Bronchial epithelial cell (primary cell): ENCODE measurements around the gene SLC5A5. TPM values are rescaled to one million over a fixed set of nuclear protein-coding genes. Genes with fewer than 3 reads are reported as not detected.

Experiments
- DNase-seq: peaks from one replicate; pipeline ENCODE4 v3.0.0-alpha.2; 2010; ENCODE audit warnings: low read depth
- FAIRE-seq: peaks from 2 replicates; lab custom pipeline; 2011; peaks lifted over from hg19 to GRCh38; lab: Jason Lieb, UNC
- H3K27me3 ChIP-seq: 2 replicates; pipeline ENCODE4 v1.5.1; 2011; ENCODE audit warnings: low read length; ENCODE audit not compliant: control insufficient read depth, insufficient read depth
- H3K36me3 ChIP-seq: 2 replicates; pipeline ENCODE4 v1.5.1; 2011; ENCODE audit warnings: low read length; ENCODE audit not compliant: control insufficient read depth, insufficient read depth
- H3K4me3 ChIP-seq: 2 replicates; pipeline ENCODE4 v1.5.1; 2011; ENCODE audit warnings: mild to moderate bottlenecking, low read depth, low read length, control low read depth
- total RNA-seq: library from RNA; depleted of rRNA; stranded (reverse); fragments of >200 nt; gene quantifications from 2 replicates; pipeline ENCODE4 v1.2.1, GENCODE V29; 2014
- TF ChIP-seq, protein P1 (sequence below): IDR thresholded peaks from 2 replicates; pipeline ENCODE4 v1.5.1; 2011; ENCODE audit warnings: mild to moderate bottlenecking, moderate library complexity, low read length, control low read depth, inconsistent platforms; ENCODE audit not compliant: insufficient read depth, severe bottlenecking

The SLC5A5 gene
- total RNA-seq, 1 donor from 2014 or later = under 0.01 TPM

DNA sequence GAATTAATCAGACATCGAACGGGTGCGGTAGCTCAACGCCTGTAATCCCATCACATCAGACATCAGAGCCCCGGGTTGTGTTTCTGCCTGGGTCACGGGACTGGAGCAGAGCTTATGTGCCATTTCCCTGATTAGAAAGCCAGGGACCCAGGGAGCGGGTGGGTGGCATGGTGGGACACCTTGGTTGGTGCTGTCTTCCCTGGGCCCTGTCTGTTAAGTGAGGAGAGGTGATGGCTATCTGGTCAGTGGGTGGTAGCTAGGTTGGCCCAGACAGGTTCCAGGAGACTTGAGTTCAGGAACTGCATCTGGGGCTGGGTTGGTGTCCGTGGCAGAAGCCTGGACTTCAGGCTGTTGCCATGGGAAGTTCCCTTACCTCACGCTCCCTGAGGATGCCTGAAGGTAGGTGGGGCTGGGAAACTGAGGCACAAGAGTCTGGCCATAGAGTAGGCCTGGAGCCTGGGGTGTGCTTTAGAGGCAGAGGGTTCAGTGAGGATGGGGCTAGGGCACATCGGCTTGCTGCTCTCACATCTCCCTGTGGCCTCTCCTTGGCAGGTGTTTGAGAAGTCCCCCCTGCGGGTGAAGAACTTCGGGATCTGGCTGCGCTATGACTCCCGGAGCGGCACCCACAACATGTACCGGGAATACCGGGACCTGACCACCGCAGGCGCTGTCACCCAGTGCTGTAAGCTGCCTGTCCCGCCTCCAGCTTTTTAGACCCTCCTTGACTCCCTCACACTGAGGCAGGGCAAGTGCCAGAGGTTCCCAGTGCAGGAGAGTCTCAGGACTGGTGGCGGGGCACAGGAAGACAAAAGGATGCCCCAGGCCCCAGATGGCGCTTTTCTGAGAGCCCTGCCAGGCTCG, 10.0 kb upstream of the SLC5A5 start:
- TF ChIP-seq, protein P1, sequence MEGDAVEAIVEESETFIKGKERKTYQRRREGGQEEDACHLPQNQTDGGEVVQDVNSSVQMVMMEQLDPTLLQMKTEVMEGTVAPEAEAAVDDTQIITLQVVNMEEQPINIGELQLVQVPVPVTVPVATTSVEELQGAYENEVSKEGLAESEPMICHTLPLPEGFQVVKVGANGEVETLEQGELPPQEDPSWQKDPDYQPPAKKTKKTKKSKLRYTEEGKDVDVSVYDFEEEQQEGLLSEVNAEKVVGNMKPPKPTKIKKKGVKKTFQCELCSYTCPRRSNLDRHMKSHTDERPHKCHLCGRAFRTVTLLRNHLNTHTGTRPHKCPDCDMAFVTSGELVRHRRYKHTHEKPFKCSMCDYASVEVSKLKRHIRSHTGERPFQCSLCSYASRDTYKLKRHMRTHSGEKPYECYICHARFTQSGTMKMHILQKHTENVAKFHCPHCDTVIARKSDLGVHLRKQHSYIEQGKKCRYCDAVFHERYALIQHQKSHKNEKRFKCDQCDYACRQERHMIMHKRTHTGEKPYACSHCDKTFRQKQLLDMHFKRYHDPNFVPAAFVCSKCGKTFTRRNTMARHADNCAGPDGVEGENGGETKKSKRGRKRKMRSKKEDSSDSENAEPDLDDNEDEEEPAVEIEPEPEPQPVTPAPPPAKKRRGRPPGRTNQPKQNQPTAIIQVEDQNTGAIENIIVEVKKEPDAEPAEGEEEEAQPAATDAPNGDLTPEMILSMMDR = no peak
- FAIRE-seq (no peak), DNase-seq (no peak)
- peaks cover 26% of the 10 kb centered on the region for H3K36me3 ChIP-seq
- no peak overlapping the region for H3K4me3 ChIP-seq
- no peaks in the 10 kb centered on the region for H3K27me3 ChIP-seq

DNA sequence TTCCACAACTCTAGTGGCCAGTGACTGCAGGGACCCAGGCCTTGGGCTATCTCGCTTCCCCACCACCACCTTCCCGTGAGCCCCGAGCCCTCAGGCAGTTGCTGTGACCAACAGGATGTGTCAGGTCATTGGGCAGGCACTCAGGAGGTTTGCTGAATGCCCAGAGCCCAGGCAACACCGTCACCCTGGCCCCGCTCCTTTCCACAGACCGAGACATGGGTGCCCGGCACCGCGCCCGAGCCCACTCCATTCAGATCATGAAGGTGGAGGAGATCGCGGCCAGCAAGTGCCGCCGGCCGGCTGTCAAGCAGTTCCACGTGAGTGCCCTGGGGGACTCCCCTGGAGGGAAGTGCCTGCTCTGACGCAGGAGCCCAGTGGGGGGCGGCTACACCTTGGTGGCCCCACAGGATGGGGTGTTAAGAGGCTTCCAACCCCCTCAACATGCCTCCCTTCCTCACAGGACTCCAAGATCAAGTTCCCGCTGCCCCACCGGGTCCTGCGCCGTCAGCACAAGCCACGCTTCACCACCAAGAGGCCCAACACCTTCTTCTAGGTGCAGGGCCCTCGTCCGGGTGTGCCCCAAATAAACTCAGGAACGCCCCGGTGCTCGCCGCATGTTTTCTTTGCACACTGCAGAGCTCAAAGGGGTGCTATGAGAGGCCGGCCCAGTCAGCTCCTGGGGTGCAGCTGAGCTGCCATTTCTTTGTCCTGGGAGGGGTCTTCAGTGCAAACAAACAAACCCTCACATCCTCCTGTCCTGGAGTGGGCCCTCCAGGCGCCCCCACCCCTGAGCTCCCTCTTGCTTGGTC, 8.8 kb upstream of the SLC5A5 start:
- DNase-seq = no peak
- peaks cover 26% of the 10 kb centered on the region for H3K36me3 ChIP-seq

DNA sequence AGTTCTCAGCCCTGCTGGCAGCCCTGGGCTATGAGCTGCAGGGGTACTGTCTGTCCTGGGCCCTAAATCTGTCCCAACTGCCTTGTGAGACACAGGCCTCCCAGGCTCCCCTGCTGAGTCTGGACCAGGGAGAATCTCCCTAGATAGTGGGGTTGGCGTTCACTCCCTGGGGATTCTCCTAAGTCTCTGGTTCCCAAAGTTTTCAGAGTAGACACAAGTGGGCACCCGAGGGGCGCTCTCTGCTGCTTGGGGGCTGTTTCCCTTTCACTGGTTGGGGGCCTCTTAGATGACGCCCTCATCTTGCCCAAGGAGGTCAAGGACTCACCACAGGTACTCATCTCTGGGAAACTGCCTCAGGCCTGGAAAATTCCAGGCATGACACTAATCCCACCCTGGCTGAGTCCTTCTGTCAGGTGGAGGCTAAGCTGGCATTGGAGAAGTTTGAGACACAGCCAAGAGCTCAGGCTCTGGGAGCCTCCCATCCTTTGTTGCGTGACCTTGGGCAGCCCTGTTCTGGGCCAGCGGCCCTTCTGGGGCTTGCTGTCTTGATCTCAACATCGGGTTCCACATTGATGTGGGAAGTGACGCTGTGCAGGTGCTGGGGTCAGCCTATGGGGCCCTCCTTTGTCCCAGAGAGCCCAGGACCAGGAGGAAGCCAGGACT, 8.1 kb upstream of the SLC5A5 start:
- H3K36me3 ChIP-seq = peaks cover 26% of the 10 kb centered on the region

More for the DNA sequence above, 8.8 kb upstream of the SLC5A5 start:
- Histone ChIP-seq H3K4me3 (no peak overlapping the region), H3K27me3 (no peaks in the 10 kb centered on the region)
- TF ChIP-seq, protein P1 = no peak
- FAIRE-seq = no peak

DNA sequence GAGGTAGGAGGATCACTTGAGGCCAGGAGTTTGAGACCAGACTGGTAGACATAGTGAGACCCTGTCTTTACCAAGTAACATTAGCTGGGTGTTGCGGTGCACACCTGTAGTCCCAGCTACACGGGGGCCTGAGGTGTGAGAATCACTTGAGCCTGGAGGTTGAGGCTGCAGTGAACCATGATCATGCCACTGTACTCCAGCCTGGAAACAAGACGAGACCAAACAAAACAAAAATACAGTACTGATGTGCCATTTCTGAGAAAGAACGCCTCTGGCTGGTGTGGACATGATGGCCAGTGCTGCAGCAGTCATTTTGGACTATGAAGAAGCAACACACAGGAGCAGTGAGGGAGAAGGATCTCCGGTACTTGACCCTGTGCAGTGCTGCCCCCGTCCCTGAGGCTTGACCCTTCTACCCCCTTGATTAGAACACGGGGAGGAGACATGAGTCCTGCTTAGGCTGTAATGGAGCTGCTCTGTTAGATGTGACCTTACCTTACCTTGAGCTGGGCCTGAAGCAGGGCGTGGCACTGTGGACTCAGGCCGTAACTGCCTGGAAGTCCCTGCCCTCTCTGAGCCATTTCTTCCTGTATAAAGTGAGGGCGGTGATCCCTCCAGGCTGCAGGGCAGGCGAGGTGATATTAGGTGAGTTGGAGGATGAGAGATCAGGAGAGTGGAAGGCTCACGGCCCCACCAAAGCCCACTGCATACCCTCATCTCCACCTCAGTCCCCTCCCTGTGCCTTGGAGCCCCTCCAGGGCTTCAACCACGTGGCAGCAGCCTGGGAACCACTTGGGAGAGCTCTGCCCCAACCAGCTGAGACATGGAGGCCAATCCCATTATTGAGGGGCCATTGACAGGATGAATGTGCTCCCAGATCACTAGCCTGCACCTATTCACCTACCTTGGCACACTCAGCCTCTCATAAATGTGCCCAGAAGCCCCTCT, 6.1 kb upstream of the SLC5A5 start:
- Histone ChIP-seq H3K27me3 (peaks cover 2% of the 10 kb centered on the region), H3K4me3 (no peak overlapping the region), H3K36me3 (peaks cover 26% of the 10 kb centered on the region)
- TF ChIP-seq, protein P1 = no peak
- DNase-seq (peak; percentile 44), FAIRE-seq (no peak)

More for the DNA sequence above, 8.1 kb upstream of the SLC5A5 start:
- Histone ChIP-seq H3K27me3 (no peaks in the 10 kb centered on the region), H3K4me3 (no peak overlapping the region)
- DNase-seq = no peak
- TF ChIP-seq, protein P1 = no peak
- no peak for FAIRE-seq
